HG03457 (cell line): ENCODE measurements around the gene DPM3.
"Not testable (repeated sequence)": the region's sequence is repeated elsewhere in the genome, so short reads cannot be mapped to it uniquely, and the experiment has no call there.

Experiments
- ATAC-seq: cut with Tn5 transposase; IDR thresholded peaks from one replicate; pipeline ENCODE4 v1.9.1; 2021; ENCODE audit warnings: moderate number of reproducible peaks; ENCODE audit not compliant: unreplicated experiment

Gene DPM3

DNA sequence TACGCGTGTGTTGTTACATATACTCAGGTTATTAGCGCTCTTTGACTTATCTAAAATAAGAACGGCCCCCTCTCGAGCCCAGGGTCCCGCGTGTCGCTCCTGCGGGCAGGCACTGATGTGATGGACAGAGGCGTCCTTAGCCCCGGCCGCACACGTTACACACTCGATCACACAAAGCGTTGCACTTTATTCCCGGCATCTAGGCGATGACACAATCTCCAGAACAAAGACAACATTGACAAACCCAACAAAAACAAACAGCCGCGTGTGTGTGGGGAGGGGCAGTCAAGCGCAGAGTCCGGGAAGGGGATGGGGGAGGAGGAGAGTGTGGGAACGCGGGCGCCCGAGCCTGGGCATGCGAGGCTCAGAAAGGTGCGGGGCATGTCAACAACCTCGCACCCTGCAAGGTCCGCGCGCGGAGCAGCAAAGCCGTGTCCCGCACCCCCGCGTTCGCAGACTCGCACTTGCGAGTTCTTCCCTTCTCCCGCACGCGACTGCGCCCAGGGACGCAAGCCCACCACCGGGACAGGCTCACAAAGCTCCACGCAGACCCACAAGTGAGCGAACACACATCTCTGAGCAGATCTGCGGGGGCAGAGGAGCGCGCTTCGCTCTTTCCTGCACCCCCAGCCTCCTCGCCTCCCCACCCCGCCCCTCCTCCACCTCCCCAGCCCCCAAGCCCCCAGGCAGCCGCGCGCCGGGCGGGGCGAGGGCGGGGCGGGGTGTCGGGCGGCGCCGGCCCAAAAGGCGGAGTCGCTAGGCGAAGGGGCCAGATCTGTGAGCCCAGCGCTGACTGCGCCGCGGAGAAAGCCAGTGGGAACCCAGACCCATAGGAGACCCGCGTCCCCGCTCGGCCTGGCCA is 13.0 kb downstream of the DPM3 start, which contains the start of gene EFNA1:
Gene EFNA1, plus strand, starts transcription at position 772 of the 862 bp plus-strand sequence. CDS start 102 bp downstream, outside the sequence.
- ATAC-seq, result no peak

DNA sequence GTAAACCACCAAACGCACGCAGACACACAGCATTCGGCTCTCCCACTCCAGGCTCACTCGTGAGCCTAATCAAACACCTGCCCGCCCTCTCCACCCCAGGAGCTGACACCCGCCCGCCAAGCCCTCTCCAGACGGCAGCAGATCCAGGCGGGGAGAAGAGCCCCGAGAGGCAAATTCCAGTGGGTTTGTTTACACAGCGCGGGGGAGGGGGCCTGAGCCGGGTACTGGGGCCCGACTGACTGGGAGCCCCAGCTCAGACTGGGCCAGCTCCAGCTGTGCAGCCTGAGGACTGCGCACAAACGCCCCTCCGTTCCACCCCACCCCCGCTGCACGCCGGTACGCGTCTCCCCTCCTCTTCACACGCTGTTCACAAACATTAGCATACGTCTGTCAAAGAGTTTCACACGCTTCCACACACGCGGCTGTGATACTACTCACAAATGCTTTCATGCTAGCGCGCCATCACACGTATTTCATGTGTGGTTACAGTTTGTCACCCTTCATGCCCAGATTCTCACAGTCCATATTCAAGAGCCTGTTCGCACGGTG is 13.7 kb downstream of the DPM3 start:
- ATAC-seq, result no peak

DNA sequence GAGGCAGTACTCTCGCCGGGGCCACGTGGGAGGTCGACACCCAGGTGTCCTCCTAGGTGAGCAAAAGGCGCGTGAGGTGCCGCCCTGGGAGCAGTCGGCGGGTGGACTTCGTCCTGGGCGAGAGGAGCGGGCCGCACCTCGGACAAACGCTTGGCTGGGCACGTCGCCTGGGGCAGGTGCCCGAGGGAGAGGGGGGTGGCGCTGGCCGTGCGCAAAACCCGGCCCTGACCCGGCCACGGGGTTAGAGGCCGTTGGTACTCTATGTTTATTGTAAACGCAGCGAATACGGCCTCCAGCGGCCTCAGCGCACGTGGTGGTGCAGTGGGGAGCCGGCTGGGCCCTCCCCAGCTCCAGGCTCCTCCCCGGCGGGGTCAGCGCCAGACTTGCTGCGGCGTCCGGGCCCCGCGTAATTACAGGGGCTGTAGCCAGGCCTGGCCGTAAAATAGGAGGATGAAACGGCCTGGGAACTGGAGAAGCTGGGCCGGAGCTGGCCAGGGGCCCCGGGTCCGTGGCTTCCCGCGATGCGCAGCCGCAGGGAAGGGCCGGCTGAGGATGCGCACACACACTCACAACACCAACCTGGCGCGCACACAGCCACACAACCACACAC is 14.3 kb downstream of the DPM3 start:
- no peak for ATAC-seq

DNA sequence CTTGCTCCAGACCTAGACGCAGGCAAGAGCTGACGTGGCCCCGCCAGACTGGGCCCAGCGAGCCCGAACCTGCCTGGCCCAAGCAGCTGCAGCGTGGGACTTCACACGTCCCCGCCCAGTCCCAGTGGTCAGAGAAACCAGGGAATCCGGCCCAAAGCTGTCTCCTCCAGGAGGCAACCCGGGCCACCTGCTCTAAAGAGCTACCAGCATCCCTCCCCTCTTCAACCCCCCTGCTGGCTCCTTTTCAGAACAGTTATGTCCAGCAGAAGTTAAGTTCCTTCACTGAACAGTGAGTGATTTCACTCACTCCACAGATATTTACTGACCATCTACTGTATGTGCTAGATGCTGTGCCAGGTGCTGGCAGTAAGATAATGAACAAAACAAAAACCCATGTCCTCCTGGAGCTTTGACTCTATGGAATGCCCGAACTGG is 14.8 kb downstream of the DPM3 start:
- no peak for ATAC-seq

DNA sequence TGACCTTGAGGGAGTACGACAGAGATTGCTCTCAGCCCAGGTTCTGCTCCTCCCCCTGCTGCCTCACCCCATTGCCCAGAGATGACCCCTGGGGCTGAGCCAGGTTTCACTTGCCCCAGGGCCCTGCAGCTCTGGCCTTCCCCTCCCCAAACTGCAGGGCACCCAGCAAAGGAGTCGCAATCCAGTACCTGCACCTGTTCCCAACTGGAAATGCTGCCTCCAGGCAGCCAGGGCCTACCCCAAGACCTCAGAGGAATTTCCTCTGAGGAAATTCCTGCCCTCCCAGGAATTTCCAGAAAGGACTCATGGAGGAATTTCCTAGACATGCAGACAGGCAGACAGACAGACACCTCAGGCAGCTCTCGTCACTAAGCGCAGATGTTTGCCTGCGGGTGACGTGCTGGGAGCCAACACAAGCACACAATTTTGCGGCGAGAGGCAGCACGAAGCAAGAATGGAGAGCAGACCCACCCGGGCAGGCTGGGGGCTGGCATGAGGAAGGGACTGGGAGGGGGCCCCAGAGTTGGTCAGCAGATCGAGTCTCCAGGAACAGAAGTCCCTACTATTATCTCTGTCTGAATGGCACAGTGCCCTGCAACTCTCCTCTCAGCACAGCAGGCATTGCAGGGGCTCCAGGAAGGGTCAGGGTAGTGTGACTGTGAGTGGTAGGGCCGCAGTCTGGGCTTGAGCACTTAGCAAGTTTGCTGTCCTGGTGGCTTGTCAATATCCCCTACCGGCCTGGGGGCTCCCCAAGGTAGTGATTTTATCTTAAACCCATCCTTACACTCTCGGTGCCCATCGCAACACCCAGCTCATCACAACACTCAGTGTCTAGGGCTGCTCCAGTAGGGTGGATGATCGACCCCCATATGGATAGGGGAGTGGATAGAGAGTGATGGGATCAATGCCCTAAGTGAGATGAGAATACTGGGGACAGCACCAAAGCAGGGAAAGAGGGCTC is 15.5 kb downstream of the DPM3 start:
- ATAC-seq, result no peak

DNA sequence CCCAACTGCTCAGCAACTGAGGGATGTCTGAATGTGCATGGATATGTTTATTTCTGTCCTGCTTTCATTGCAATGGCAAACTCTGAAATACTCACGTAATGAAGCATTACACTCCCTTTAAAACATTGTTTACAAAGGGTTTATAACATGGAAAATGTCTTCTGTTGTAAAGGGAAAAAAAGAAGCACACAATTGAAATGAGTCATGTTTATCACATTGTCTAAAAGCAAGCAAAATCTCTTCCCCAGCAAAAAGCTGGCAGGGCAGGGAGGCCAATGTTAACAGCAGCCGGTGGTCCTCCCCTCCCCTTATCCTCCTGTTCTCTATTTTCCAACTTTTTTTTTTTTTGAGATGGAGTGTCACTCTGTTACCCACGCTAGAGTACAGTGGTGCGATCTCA is 16.5 kb downstream of the DPM3 start:
- no peak for ATAC-seq

DNA sequence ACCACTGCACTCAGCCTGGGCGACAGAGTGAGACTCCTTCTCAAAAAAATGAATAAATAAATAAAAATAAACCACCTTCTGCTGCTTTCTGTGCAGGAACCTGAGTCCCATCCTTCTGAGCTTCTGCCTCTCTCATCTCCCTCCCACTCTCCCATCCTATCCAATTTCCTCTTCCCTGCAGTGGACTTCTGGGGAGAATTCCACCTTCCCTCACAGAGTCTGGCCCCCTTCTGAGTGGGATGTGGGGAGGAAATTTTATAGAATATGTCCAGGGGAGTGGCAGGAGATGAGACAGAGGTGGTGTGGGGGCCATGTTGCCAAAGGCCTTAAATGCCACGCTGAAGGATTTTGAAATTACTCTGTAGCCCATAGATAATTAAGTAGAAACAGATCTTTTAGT is 18.0 kb downstream of the DPM3 start:
- no peak for ATAC-seq

DNA sequence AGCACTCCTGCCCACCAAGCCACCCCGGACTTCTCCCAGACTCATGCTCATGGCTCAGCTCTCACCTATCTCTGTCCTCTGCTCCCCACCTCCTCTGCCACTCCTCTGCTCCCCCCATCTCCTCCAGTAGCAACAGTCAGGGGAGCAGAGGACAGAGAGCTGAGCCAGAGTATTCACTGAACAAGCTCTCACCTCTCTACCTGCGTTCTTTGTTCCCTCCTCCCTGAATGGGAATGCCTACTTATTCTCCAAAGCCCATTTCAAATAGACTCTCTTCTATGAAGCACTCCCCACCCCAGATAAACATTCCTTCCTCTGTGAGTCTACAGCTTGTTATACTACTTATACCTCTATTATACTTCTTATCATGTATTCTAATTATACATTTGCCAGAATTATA is 19.1 kb downstream of the DPM3 start:
- ATAC-seq, result no peak

DNA sequence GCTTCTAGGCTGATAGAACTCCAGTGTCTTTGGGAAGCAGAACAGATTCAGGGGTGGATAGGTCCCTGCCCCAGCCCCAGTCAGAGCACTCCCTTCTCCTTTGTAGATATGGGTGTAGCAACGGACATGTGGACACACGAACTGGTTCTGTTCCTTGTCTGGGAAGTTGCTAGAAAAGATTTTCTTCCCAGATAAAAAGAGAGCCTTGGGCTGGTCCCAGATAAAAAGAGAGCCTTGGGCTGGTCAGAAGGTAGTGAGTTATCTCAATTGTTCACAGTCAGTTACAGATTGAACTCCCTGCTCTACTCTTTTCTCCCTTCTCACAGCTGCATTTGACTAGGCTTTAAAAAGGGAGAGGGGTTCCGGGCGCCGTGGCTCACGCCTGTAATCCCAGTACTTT is 20.1 kb downstream of the DPM3 start:
- ATAC-seq, result no peak

DNA sequence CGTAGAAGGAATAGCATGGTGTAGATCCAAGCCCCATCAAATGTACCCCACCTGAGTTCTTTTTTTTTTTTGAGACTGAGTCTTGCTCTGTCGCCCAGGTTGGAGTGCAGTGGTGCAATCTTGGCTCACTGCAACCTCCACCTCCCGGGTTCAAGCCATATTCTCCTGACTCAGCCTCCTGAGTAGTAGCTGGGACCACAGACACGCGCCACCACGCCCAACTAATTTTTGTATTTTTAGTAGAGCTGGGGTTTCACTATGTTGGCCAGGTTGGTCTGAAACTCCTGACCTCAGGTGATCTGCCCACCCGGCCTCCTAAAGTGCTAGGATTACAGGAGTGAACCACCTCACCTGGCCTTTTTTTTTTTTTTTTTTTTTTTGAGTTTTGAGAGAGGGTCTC is 22.2 kb downstream of the DPM3 start:
- not testable (repeated sequence) for ATAC-seq

DNA sequence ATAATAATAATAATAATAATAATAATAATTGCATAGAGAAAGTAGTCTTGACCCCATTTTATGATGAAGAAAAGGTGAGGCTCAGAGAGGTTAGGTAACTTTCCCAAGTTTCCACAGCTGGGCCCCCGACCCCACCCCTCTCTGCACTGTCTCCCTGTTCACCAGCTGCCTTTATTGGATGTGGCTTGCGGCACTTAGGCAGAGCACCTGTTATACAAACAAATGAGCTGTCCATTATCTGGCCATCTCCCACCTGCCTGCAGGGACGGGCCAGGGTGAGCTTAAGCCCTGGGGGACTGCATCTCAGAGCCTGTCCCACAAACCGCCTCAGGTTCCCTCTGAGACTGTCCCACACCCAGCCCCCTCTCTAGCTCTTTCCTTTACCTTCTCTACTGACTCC is 22.7 kb downstream of the DPM3 start:
- no peak for ATAC-seq

DNA sequence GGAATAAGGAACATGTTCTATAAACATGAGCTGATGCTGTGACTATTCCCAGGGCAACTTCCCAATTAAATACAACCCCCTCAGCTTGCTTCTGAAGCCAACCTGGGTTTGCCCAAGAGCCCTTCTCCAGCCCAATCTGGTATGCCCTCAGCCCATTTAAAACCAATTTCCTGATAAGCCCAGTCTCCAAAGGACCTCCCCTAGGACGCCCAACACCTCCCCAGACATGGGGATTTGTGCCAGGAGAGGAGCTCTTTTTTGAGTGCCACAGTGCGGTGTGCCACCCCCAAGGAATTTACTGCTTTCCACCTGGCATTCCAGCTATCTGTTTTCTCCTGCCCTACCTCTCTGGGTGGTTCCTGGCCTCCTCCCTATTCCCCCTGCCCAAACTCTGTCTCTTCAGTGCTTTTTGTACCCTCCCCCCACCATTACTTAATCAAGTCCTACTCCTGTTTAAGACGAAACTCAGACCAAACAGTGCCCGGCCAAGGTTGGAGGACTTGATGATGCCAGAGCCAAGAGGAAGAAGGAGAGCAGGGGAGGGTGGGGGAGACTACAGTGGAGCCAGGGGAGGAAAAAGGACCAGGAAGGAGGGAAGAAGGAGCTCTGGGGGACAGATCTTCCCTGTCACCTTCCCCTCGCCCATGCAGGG is 24.1 kb downstream of the DPM3 start:
- no peak for ATAC-seq

DNA sequence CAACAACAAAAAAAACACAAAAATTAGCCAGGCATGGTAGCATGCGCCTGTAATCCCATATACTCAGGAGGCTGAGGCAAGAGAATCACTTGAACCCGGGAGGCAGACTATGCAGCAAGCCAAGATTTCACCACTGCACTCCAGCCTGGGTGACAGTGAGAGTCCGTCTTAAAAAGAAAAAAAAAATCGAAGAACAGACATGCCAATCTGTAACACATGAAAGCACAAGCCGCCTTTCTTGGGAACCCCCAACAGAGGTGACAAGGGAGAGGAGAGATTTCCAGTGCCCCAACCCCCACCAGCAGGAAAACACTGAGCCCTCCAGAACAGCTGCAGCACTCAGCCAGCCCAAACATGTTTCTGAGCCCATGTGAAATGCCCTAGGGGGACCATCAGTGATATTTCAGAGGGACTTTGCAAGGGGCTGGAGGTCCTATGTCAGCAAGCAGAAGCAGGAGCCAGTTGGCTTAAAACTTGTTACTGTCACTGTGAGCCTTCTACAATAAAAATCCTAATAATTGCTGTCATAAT is 26.8 kb downstream of the DPM3 start:
- no peak for ATAC-seq

DNA sequence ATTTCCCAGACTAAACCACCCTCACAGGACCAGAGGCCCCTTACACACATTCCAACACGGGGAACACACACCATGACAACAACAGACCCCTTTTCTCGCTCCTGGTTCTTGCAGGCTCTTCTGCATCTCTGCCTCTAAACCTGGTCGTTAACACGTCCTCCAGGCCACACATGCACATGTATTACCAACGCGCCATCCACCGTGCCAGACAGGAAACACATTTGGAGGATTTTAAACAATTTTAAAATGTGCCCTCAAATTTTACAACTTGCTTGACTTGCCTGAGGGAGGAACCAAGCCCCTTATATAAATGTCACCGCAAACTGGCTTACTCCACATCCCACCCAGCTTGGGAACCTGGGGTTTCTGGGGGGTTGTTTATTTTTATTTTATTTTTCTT is 29.5 kb downstream of the DPM3 start:
- ATAC-seq, result no peak

DNA sequence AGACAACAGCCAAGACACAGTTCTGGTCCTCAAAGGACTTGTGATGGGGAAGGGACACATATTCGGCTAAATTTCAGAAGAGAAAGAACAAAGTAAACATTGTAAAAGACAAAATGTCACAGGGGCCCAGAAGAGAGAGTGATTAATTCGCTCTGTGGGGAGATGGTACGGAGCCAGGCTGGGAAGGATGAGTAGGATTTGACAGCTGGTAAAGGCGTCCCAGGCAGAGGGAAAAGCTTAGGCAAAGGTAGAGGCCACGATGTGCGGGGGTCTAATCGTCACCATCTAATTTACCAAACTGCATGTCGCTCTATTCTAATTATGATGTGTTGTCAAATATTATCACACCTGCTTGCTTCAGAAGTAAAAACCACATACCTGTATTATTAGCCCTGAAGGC is 29.9 kb downstream of the DPM3 start:
- ATAC-seq, result no peak

DNA sequence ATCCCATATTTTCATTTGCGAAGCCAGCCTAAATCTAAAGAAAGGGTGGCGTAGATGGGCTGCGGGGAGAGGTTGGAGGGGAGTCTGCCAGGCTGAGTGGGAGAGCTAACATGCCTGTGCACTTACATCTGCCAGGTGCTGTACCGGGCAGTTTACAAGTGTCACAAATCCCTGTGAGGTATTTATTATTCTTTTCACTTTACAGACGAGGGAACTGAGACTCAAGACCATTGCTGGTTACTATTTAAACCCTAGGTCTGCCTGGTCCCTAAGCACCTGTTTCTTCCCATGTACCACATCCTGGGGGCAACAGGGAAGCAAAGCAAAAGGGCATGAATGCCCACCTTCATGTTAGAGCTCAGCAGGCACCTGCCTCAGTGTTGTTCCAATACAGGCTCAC is 32.0 kb downstream of the DPM3 start:
- ATAC-seq, result no peak

DNA sequence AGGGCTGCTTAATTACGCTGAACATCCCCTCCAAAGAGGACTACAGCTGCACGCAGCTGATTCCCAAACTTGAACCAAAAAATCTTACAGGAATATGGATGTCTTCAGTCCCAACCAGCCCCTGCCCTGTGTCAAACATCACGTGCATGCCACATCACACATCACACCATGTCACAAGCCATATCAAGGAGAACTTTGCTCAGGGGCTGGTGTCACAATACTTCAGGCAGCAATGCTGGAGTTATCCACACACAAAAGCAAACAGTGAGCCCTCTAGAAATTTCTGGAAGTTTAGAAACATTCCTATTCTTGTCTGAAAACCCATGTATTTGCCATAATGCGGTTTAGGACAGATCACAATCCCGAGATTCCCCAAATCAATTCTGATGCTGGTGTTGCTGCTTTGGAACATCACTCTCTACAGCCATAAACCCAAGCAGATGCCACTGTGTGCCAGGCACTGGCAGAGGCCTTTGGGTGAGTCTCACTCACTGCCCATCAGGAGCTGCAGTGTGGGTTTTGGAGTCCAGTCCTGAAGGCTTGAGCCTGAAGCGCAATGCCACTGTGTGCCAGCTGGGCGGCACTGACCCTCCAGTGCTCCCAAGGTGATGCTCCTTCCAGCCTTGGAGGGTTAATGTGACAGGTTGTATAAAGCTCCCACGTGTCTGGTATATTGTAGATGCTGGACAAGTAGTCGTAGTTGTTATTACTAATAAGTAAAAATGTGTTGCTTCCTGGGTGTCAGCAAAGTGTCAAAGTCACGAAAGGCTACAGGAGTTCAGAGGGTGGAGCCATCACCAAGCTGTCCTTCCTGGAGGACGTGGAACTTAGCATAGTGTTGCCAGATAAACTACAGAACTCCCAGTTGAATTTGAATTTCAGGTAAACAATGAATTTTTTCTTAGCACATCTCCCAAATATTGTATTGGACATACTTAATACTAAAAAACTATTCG is 32.7 kb downstream of the DPM3 start:
- no peak for ATAC-seq

DNA sequence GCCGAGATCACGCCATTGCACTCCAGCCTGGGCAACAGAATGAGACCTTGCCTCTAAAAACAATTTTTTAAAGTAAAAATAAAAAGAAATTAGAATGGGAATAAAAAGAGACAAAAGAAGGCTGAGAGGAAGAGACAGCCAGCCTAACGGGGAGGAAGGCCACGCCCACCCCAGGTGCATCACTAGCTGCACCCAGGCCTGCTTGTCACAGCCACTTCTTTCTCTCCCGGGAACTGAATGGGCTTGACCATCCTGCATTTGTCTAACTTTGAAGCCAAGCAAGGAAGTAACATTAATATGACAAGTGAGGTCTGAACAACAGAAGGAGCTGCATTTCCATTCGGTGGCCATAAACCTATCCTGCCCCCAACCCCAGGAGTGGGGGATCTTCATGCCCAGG is 33.5 kb downstream of the DPM3 start:
- ATAC-seq, result no peak

DNA sequence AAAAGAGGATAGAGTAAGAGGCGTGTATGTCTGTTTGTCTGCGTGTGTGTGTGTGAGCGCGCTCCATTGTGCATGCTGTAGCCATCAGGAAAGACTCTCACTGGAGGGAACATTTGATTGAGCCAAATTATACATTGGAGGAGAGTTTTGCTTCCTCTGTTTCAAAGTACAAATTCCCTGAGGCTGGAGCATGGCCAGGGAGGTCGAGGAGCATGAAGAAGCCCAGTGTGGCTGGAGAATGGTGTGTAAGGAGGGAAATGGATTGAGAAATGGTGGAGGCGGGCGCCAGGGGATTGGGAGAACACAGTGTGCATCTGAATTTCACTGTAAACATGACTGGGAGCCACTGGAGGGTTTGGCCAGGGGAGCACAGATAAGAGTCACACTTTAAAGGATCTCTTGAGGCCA is 34.7 kb downstream of the DPM3 start:
- no peak for ATAC-seq
